Common myeloid progenitor, CD34-positive (primary cell): ENCODE results near the gene SLC5A1.

Experiments
- CTCF ChIA-PET: fragments of 350-600 bp; sonication (Branson Sonifier 250); formaldehyde crosslinking; loops from one replicate; lab custom pipeline; 2021; ENCODE audit warnings: antibody characterized with exemption; lab: Charles Lee
- POLR2A ChIA-PET: fragments of 350-600 bp; sonication (Branson Sonifier 250); formaldehyde crosslinking; loops from one replicate; lab custom pipeline; 2021; ENCODE audit warnings: antibody characterized with exemption; lab: Charles Lee
- DNase-seq, 3 donors: peaks; one replicate each; pipeline versions ENCODE4 v3.0.0 to v3.0.0-alpha.2; 2013
- H3K27ac ChIP-seq, 2 experiments: 1 replicate in 1 of 2; 2 replicates in 1 of 2; pipeline ENCODE4 v1.7.0; 2013; ENCODE audit warnings: inconsistent platforms in 2 of 2, low read length in 2 of 2, mild to moderate bottlenecking in 2 of 2, low read depth in 1 of 2, moderate library complexity in 1 of 2; ENCODE audit not compliant: severe bottlenecking in 2 of 2, insufficient read depth in 1 of 2, poor library complexity in 1 of 2
- H3K27me3 ChIP-seq, 5 experiments: replicated peaks in 2 of 5; 1 replicate in 3 of 5; 2 replicates in 2 of 5; pipeline versions ENCODE4 v1.6.1 to v1.7.0; 2013; ENCODE audit warnings: low read length in 4 of 5, mild to moderate bottlenecking in 2 of 5, moderate library complexity in 2 of 5, inconsistent platforms in 1 of 5; ENCODE audit not compliant: insufficient read depth in 5 of 5, control insufficient read depth in 4 of 5
- H3K36me3 ChIP-seq, 4 experiments: 1 replicate in 2 of 4; 2 replicates in 2 of 4; pipeline versions ENCODE4 v1.6.1 to v1.7.0; 2013; ENCODE audit warnings: low read length in 3 of 4, control low read depth in 1 of 4, mild to moderate bottlenecking in 1 of 4; ENCODE audit not compliant: control insufficient read depth in 4 of 4, insufficient read depth in 4 of 4
- H3K4me1 ChIP-seq, 4 experiments: 1 replicate in 3 of 4; 2 replicates in 1 of 4; pipeline versions ENCODE4 v1.6.1 to v1.7.1; 2013; ENCODE audit warnings: low read length in 3 of 4, mild to moderate bottlenecking in 3 of 4, control low read depth in 1 of 4, inconsistent platforms in 1 of 4, moderate library complexity in 1 of 4; ENCODE audit not compliant: control insufficient read depth in 4 of 4, insufficient read depth in 4 of 4; ENCODE audit errors: control extremely low read depth in 1 of 4
- H3K4me3 ChIP-seq, 7 experiments: 1 replicate in 4 of 7; 2 replicates in 3 of 7; pipeline versions ENCODE4 v1.5.1 to v1.7.0; 2013; ENCODE audit warnings: mild to moderate bottlenecking in 7 of 7, low read length in 6 of 7, moderate library complexity in 6 of 7, inconsistent platforms in 2 of 7, low read depth in 2 of 7, control low read depth in 1 of 7; ENCODE audit not compliant: insufficient read depth in 4 of 7, control insufficient read depth in 1 of 7; ENCODE audit errors: extremely low read depth in 1 of 7
- H3K9me3 ChIP-seq, 5 experiments: 1 replicate in 4 of 5; 2 replicates in 1 of 5; pipeline versions ENCODE4 v1.6.1 to v1.7.1; 2013; ENCODE audit warnings: low read length in 4 of 5, mild to moderate bottlenecking in 2 of 5, inconsistent platforms in 1 of 5, low read depth in 1 of 5, moderate library complexity in 1 of 5; ENCODE audit not compliant: control insufficient read depth in 4 of 5, insufficient read depth in 2 of 5; ENCODE audit errors: control extremely low read depth in 1 of 5
- WGBS: methylation state at CpG from one replicate; pipeline ENCODE4 v1.1.5; 2013; ENCODE audit not compliant: insufficient coverage; 5-methylcytosine and 5-hydroxymethylcytosine counted together

Gene SLC5A1

GRCh38 chr22:32083000-32083399 lies 39.9 kb downstream of the SLC5A1 start:
- CTCF ChIA-PET: interaction anchor here (0.9 to 3.3 kb wide), 3 partner anchors 105 to 110 kb away, joined by 3 to 28 read pairs (median 5); no protein-coding TSS in a partner anchor

GRCh38 chr22:32083814-32084213 lies 40.8 kb downstream of the SLC5A1 start:
- ChIA-PET POLR2A (no interaction called here), CTCF (interaction anchor here (0.7 to 1.3 kb wide), 2 partner anchors 20 to 23 kb away, joined by 4 read pairs; no protein-coding TSS in a partner anchor)
- H3K27me3 ChIP-seq: peaks cover 0 to 9% (median 3%) of the 10 kb centered on the region in 5 experiments
- H3K9me3 ChIP-seq: no peaks in the 10 kb centered on the region
- H3K4me1 ChIP-seq: no peaks in the 10 kb centered on the region
- H3K27ac ChIP-seq: no peak overlapping the region
- no peaks in the 10 kb centered on the region for H3K36me3 ChIP-seq
- DNase-seq: no peak
- H3K4me3 ChIP-seq: no peak overlapping the region

More at GRCh38 chr22:32083000-32083399, 39.9 kb downstream of the SLC5A1 start:
- POLR2A ChIA-PET: interaction anchor here (0.7 kb wide), 1 partner anchor 242 kb away, joined by 4 read pairs; no protein-coding TSS in a partner anchor
- H3K27me3 ChIP-seq: peaks cover 0 to 7% (median 3%) of the 10 kb centered on the region in 5 experiments
- H3K4me1 ChIP-seq: no peaks in the 10 kb centered on the region
- no peak overlapping the region for H3K4me3 ChIP-seq
- no peak for DNase-seq
- no peak overlapping the region for H3K27ac ChIP-seq
- WGBS: 77% methylated on average over 5 of the region's 6 CpGs
- H3K36me3 ChIP-seq: no peaks in the 10 kb centered on the region
- no peaks in the 10 kb centered on the region for H3K9me3 ChIP-seq

- no peak overlapping the region for H3K27ac ChIP-seq
- ChIA-PET CTCF (no interaction called here), POLR2A (no interaction called here)
- no peak for DNase-seq
- H3K4me1 ChIP-seq: no peaks in the 10 kb centered on the region
- H3K4me3 ChIP-seq: no peak overlapping the region
- H3K36me3 ChIP-seq: no peaks in the 10 kb centered on the region
- H3K27me3 ChIP-seq: peaks cover 1 to 10% (median 3%) of the 10 kb centered on the region in 5 experiments
- WGBS: 90% methylated on average over 2 of the region's 3 CpGs
- H3K9me3 ChIP-seq: peaks cover 0 to 1% (median 0%) of the 10 kb centered on the region in 5 experiments
Observed at GRCh38 chr22:32088084-32088483, 45.0 kb downstream of the SLC5A1 start.

DNA sequence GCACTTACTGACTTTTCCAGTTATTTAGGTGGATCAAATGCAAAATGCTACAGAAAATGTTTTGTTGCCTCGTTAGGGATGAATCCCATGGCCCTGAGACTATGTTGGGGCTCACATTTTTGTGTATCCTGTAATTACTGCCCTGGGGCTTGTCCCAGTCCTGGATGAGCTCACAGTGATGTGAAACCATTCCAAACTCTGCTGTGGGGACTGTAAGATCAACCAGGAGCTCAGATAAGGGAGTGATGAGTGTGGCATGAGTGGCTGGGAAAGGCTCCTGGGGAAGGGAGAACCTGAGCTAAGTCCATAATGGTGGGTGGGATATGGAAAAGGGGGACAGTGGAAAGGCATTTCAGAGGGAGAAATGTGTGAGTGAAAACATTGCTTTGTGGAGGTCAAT lies 54.0 kb downstream of the SLC5A1 start:
- POLR2A ChIA-PET: no interaction called here

DNA sequence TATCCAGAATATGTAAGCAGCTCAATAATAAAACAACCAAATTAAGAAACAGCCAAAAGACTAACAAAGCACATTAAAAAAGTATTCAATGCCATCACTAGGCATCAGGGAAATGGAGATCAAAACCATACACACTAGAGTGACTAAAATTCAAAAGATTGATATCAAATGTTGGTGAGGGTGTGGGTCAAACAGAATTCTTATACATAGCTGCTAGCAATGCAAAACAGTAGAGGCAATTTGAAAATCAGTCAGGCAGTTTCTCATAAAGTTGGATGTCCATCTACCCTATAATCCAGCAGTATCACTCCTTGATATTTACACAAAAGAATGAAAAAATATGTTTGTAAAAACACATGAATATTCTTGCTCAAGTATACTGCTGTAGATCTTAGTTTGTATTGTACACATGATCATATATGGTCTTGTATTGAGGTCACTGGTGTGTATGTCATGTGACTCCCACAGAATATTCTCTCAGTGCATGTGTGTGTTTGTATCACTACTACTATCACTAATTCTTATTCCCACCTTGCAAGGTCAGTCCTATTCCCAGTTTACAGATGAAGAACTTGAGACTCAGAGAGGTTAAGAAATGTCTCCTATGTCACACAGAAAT lies 54.9 kb downstream of the SLC5A1 start:
- DNase-seq: no peak
- no peaks in the 10 kb centered on the region for H3K36me3 ChIP-seq
- no peaks in the 10 kb centered on the region for H3K9me3 ChIP-seq
- CTCF ChIA-PET: no interaction called here
- H3K27ac ChIP-seq: no peak overlapping the region
- peaks cover 0 to 17% (median 6%) of the 10 kb centered on the region in 5 experiments for H3K27me3 ChIP-seq
- H3K4me3 ChIP-seq: no peak overlapping the region
- POLR2A ChIA-PET: no interaction called here
- H3K4me1 ChIP-seq: no peaks in the 10 kb centered on the region

More for the DNA sequence above, 54.0 kb downstream of the SLC5A1 start:
- 71% methylated on average over 1 of the region's 1 CpG for WGBS
- Histone ChIP-seq H3K36me3 (no peaks in the 10 kb centered on the region), H3K27me3 (peaks cover 0 to 17% (median 6%) of the 10 kb centered on the region in 5 experiments), H3K27ac (no peak overlapping the region), H3K9me3 (no peaks in the 10 kb centered on the region), H3K4me3 (no peak overlapping the region), H3K4me1 (no peaks in the 10 kb centered on the region)
- no peak for DNase-seq
- CTCF ChIA-PET: no interaction called here

DNA sequence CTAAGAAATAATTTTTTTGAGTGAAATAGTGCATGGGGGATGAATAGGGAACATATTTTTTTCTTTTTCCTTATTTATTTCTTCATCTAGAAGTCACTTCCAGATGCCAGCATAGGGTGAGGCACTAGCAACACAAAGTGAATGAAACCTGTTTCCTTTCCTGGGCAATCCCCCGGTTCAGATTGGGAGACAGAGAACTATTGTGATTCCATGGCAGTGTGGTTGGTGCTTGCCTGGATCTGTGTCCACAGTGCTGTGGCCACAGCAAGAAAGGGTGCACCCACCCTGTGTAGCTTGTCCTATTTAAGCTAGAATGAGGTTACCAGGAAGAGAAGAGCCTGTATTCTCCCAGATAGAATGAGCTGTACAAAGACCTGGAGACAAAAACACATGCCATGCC lies 57.6 kb downstream of the SLC5A1 start:
- ChIA-PET CTCF (interaction anchor here (0.7 to 1.4 kb wide), 2 partner anchors 9 to 166 kb away, joined by 3 to 4 read pairs; no protein-coding TSS in a partner anchor), POLR2A (no interaction called here)
- Histone ChIP-seq H3K4me3 (no peak overlapping the region), H3K4me1 (no peaks in the 10 kb centered on the region), H3K27ac (no peak overlapping the region), H3K27me3 (peaks cover 0 to 17% (median 6%) of the 10 kb centered on the region in 5 experiments), H3K9me3 (no peaks in the 10 kb centered on the region), H3K36me3 (no peaks in the 10 kb centered on the region)
- 25% methylated on average over 1 of the region's 1 CpG for WGBS
- no peak for DNase-seq

GRCh38 chr22:32103658-32104315 lies 60.7 kb downstream of the SLC5A1 start:
- no peak overlapping the region for H3K4me3 ChIP-seq
- no peak overlapping the region for H3K27ac ChIP-seq
- no peaks in the 10 kb centered on the region for H3K9me3 ChIP-seq
- ChIA-PET CTCF (interaction anchor here (0.7 to 3.4 kb wide), 9 partner anchors 12 to 284 kb away, joined by 3 to 22 read pairs (median 4); no protein-coding TSS in a partner anchor), POLR2A (no interaction called here)
- peak; percentile 9 to 49 (median 30) for DNase-seq
- 46% methylated on average over 2 of the region's 2 CpGs for WGBS
- no peaks in the 10 kb centered on the region for H3K4me1 ChIP-seq
- H3K27me3 ChIP-seq: peaks cover 0 to 13% (median 6%) of the 10 kb centered on the region in 5 experiments
- no peaks in the 10 kb centered on the region for H3K36me3 ChIP-seq
